HG03060 (cell line): Measurements from ENCODE around the gene PCDHGA11.
"Not testable (repeated sequence)": the region's sequence is repeated elsewhere in the genome, so short reads cannot be mapped to it uniquely, and the experiment has no call there.

Experiments
- ATAC-seq: cut with Tn5 transposase; IDR thresholded peaks from one replicate; pipeline ENCODE4 v1.9.1; 2021; ENCODE audit warnings: low read depth, moderate number of reproducible peaks; ENCODE audit not compliant: unreplicated experiment

Gene PCDHGA11

DNA sequence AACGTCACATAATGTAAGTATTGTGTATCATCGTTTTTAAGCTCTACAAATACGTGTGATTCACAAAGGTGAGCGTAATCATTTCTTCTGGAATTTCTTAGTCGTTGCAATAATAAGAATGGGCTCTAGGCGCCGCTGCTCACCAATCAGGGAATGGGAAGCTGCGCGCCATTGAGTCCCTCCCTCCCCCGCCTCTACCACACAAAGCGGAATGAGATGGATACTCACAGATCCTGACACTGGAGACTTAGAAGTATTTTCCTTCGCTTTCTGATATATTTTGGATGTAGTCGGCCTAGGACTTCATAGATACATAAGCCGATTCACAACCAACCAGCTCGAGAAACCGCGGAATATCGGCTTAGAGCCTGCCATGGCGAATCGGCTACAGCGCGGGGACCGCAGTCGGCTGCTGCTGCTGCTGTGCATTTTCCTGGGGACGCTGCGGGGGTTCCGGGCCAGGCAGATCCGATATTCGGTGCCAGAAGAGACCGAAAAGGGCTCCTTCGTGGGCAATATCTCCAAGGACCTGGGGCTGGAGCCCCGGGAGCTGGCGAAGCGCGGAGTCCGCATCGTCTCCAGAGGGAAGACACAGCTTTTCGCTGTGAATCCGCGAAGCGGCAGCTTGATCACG is at the start of gene PCDHGA11:
Gene PCDHGA11, plus strand, starts transcription at position 197 of the 634 bp plus-strand sequence. Its CDS starts 177 bp downstream, at position 374.
- peak; percentile 45 for ATAC-seq

DNA sequence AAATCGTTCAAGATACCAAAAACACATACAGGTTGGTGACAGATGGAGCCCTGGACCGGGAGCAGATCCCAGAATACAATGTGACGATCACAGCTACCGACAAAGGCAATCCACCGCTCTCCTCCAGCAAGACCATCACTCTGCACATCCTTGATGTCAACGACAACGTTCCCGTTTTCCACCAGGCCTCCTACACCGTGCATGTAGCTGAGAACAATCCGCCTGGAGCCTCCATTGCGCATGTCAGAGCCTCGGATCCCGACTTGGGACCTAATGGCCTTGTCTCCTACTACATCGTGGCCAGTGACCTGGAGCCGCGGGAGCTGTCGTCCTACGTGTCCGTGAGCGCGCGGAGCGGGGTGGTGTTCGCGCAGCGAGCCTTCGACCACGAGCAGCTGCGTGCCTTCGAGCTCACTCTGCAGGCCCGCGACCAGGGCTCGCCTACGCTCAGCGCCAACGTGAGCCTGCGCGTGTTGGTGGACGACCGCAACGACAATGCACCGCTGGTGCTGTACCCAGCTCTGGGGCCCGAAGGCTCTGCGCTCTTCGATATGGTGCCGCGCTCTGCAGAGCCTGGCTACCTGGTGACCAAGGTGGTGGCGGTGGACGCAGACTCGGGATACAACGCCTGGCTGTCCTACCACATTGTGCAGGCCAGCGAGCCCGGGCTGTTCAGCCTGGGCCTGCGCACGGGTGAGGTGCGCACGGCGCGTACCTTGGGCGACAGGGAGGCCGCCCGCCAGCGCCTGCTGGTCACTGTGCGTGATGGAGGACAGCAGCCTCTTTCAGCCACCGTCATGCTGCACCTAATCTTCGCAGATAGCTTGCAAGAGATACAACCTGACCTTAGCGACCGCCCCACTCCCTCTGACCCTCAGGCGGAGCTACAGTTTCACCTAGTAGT is 49.0 kb upstream of the PCDHGA11 start:
- no peak for ATAC-seq

DNA sequence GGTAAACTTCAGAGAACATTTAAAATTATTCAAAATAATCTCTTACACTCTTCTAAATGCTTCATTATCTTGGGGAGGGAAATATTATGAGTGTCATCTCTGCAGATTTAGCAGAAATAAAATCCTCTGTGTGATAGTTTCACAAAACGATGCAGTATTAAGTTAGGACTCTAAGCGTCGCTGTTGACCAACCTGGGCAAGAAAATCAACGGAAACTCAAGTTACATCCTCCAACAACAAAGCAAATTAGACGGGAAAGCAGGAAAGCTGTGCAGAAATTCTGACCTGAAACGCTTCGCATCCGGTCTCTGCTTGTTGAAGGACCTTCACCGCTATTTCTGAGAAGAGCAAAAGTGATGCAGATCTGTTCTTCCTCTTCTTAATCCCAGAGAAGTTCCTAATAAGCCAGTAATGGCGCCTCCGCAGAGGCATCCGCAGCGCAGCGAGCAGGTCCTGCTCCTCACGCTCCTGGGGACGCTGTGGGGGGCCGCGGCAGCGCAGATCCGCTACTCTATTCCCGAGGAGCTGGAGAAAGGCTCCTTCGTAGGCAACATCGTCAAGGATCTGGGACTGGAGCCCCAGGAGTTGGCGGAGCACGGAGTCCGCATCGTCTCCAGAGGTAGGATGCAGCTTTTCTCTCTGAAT is 47.1 kb upstream of the PCDHGA11 start, which contains the start of gene PCDHGA6:
Gene PCDHGA6, plus strand, starts transcription at position 219 of the 645 bp plus-strand sequence. Its CDS starts 193 bp downstream, at position 412.
- ATAC-seq, result no peak

DNA sequence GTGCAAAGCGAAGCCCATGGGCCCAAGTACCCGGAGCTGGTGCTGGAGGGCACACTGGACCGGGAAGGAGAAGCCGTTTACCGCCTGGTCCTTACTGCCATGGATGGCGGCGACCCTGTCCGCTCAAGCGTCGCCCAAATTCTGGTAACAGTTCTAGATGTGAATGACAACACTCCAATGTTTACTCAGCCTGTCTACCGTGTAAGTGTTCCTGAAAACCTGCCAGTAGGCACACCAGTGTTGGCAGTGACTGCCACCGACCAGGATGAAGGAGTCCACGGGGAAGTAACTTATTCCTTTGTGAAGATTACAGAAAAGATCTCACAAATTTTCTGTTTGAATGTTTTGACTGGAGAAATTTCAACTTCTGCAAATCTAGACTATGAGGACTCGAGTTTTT is 46.2 kb upstream of the PCDHGA11 start:
- ATAC-seq, result no peak

DNA sequence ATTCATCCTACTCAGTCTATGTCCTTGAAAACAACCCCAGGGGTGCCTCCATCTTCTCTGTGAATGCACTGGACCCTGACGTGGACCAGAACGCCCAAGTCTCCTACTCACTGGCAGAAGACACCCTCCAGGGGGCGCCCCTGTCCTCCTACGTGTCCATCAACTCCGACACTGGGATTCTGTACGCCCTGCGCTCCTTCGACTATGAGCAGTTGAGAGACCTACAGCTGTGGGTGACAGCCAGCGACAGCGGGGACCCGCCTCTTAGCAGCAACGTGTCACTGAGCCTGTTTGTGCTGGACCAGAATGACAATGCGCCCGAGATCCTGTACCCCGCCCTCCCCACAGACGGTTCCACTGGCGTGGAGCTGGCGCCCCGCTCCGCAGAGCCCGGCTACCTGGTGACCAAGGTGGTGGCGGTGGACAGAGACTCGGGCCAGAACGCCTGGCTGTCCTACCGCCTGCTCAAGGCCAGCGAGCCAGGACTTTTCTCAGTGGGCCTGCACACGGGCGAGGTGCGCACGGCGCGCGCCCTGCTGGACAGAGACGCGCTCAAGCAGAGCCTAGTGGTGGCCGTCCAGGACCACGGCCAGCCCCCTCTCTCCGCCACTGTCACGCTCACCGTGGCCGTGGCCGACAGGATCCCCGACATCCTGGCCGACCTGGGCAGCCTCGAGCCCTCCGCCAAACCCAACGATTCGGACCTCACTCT is 45.3 kb upstream of the PCDHGA11 start:
- not testable (repeated sequence) for ATAC-seq

DNA sequence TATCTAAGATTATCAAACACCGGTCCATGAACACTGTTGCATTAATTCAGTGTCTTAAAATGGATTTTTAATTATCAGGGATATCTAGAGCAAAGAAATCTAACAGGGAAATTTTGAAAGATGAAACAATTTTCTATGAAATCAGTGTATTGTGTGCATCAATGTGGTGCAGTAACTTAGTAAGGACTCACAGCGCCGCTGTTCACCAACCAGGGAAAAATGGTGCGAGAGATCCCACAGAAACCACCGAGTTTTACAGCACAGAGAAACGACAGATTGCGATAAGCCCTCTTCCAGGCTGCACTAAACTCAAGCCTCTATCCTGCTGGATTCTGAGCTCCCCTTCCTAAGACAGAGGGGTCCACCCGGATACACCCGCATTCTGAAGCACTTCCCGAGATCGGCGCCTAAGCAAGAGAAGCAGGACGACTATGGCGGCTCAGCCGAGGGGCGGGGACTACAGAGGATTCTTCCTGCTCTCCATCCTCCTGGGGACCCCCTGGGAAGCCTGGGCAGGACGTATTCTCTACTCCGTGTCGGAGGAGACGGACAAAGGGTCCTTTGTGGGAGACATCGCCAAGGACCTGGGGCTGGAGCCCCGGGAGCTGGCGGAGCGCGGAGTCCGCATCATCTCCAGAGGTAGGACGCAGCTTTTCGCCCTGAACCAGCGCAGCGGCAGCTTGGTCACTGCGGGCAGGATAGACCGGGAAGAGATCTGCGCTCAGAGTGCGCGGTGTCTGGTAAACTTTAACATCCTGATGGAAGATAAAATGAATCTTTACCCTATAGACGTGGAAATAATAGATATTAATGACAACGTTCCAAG is 38.2 kb upstream of the PCDHGA11 start, which contains the start of gene PCDHGA7:
Gene PCDHGA7, plus strand, starts transcription at position 274 of the 826 bp plus-strand sequence. Its CDS starts 158 bp downstream, at position 432.
- ATAC-seq, result no peak

DNA sequence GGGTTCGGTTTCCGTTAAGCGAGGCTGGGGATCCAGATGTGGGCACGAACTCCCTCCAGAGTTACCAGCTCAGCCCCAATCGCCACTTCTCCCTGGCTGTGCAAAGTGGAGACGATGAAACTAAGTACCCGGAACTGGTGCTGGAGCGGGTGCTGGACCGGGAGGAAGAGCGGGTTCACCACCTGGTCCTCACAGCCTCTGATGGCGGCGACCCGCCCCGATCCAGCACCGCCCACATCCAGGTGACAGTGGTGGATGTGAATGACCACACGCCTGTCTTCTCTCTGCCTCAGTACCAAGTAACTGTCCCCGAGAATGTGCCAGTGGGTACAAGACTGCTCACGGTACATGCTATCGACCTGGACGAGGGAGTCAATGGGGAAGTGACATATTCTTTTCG is 37.5 kb upstream of the PCDHGA11 start:
- no peak for ATAC-seq

DNA sequence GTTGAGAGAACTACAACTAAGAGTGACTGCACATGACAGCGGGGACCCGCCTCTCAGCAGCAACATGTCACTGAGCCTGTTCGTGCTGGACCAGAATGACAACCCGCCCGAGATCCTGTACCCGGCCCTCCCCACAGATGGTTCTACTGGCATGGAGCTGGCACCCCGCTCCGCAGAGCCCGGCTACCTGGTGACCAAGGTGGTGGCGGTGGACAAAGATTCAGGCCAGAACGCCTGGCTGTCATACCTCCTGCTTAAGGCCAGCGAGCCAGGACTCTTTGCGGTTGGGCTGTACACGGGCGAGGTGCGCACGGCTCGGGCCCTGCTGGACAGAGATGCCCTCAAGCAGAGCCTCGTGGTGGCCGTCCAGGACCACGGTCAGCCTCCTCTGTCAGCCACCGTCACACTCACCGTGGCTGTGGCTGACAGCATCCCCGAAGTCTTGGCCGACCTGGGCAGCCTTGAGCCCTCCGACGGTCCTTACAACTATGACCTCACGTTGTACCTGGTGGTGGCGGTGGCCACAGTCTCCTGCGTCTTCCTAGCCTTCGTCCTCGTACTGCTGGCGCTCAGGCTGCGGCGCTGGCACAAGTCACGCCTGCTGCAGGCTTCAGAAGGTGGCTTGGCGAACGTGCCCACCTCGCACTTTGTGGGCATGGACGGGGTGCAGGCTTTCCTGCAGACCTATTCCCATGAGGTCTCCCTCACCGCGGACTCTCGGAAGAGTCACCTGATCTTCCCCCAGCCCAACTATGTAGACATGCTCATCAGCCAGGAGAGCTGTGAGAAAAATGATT is 36.2 kb upstream of the PCDHGA11 start:
- ATAC-seq, result no peak

DNA sequence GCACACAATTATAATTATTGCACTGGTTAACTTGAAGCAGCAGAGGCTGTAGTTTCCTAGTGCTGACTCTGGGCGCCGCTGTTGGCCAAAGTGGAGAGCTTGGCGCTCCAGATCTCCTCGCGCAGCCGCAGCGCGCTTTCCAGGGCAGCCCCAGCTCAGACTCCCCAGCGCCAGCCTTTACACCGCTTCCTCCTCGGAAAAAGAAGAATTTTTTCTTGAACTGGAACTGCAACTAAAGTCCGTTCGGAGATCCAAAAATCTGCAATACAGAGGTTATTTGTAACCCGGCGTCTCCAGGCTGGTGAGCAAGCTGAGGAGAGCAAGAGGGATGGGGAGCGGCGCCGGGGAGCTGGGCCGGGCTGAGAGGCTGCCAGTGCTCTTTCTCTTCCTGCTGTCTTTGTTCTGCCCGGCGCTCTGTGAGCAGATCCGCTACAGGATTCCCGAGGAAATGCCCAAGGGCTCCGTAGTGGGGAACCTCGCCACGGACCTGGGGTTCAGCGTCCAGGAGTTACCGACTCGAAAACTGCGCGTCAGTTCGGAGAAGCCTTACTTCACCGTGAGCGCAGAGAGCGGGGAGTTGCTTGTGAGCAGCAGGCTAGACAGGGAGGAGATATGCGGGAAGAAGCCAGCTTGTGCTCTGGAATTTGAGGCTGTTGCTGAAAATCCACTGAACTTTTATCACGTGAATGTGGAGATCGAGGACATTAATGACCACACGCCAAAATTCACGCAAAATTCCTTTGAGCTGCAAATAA is 33.1 kb upstream of the PCDHGA11 start, which contains the start of gene PCDHGB4:
Gene PCDHGB4, plus strand, starts transcription at position 142 of the 755 bp plus-strand sequence. Its CDS starts 187 bp downstream, at position 329.
- ATAC-seq, result not testable (repeated sequence)

DNA sequence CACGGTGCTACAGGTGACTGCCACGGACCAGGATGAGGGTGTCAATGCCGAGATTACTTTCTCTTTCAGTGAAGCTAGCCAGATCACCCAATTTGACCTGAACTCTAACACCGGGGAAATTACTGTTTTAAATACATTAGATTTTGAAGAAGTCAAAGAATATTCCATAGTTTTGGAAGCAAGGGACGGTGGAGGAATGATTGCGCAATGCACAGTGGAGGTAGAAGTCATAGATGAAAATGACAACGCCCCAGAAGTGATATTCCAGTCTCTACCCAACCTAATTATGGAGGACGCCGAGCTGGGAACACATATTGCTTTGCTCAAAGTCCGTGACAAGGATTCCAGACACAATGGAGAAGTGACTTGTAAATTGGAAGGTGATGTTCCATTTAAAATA is 32.2 kb upstream of the PCDHGA11 start:
- no peak for ATAC-seq

DNA sequence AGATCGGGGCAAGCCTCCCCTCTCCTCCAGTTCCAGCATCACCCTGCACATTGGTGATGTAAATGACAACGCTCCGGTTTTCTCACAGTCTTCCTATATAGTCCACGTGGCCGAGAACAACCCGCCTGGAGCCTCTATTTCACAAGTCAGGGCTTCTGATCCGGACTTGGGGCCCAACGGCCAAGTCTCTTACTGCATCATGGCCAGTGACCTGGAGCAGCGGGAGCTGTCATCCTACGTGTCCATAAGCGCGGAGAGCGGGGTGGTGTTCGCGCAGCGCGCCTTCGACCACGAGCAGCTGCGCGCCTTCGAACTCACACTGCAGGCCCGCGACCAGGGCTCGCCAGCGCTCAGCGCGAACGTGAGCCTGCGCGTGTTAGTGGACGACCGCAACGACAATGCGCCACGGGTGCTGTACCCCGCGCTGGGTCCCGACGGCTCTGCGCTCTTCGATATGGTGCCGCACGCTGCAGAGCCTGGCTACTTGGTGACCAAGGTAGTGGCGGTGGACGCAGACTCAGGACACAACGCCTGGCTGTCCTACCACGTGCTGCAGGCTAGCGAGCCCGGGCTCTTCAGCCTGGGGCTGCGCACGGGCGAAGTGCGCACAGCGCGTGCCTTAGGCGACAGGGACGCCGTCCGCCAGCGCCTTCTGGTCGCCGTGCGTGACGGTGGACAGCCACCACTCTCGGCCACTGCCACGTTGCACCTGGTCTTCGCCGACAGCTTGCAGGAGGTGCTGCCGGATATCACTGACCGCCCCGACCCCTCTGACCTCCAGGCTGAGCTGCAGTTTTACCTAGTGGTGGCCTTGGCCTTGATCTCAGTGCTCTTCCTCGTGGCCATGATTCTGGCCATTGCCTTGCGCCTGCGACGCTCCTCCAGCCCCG is 31.5 kb upstream of the PCDHGA11 start:
- no peak for ATAC-seq

DNA sequence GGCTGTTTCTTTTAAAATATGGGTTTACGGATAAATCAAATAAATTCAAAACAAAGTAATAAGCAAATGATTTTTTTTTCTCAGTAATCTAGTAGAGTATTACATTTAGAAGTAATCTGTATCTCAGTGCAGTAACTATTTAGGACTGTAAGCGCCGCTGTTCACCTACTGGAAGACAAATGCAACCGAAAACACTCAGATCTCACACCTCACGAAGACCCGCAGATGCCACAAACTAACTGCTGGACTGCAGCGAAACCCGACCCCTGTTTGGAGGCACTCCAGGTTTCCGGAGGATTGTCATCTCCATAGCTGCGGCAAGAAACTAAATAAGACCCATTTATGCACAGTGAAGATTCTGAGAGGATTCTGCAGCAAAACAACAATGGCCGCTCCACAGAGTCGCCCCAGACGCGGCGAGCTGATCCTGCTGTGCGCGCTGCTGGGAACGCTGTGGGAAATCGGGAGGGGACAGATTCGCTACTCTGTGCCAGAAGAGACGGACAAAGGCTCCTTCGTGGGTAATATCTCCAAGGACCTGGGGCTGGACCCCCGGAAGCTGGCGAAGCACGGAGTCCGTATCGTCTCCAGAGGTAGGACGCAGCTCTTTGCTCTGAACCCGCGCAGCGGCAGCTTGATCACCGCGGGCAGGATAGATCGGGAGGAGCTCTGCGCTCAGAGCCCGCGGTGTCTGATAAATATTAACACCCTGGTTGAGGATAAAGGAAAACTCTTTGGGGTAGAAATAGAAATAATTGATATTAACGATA is 28.2 kb upstream of the PCDHGA11 start, which contains the start of gene PCDHGA8:
Gene PCDHGA8, plus strand, starts transcription at position 205 of the 770 bp plus-strand sequence. Its CDS starts 181 bp downstream, at position 386.
- no peak for ATAC-seq

DNA sequence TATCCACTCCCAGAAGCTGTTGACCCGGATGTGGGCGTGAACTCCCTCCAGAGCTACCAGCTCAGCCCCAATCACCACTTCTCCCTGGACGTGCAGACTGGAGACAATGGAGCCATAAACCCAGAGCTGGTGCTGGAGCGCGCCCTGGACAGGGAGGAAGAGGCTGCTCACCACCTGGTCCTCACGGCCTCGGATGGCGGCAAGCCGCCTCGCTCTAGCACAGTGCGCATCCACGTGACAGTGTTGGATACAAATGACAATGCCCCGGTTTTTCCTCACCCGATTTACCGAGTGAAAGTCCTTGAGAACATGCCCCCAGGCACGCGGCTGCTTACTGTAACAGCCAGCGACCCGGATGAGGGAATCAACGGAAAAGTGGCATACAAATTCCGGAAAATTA is 27.6 kb upstream of the PCDHGA11 start:
- ATAC-seq, result no peak

DNA sequence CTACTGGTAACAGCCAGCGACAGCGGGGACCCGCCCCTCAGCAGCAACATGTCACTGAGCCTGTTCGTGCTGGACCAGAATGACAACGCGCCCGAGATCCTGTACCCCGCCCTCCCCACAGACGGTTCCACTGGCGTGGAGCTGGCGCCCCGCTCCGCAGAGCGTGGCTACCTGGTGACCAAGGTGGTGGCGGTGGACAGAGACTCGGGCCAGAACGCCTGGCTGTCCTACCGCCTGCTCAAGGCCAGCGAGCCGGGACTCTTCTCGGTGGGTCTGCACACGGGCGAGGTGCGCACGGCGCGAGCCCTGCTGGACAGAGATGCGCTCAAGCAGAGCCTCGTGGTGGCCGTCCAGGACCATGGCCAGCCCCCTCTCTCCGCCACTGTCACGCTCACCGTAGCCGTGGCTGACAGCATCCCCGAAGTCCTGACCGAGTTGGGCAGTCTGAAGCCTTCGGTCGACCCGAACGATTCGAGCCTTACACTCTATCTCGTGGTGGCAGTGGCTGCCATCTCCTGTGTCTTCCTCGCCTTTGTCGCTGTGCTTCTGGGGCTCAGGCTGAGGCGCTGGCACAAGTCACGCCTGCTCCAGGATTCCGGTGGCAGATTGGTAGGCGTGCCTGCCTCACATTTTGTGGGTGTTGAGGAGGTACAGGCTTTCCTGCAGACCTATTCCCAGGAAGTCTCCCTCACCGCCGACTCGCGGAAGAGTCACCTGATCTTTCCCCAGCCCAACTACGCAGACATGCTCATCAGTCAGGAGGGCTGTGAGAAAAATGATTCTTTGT is 26.3 kb upstream of the PCDHGA11 start:
- not testable (repeated sequence) for ATAC-seq
